Liver (tissue), 9 donors: ENCODE data around the gene MYO1B. TPM values are rescaled to one million over a fixed set of nuclear protein-coding genes. Genes with fewer than 3 reads are reported as not detected.

Experiments used
- DNase-seq: peaks from one replicate; pipeline ENCODE4 v3.0.0-alpha.2; 2017; ENCODE audit warnings: low spot score
- H3K27ac ChIP-seq, 2 donors: one replicate each; pipeline ENCODE4 v1.7.0; 2013; ENCODE audit warnings: inconsistent platforms in 2 of 2, low read length in 2 of 2, control low read depth in 1 of 2, low read depth in 1 of 2, mild to moderate bottlenecking in 1 of 2
- H3K27me3 ChIP-seq, 4 donors: one replicate each; pipeline versions ENCODE4 v1.6.1 to v1.7.0; 2013; ENCODE audit warnings: low read length in 3 of 4, inconsistent platforms in 1 of 4, mild to moderate bottlenecking in 1 of 4, moderate library complexity in 1 of 4; ENCODE audit not compliant: control insufficient read depth in 4 of 4, insufficient read depth in 4 of 4
- H3K36me3 ChIP-seq, 4 donors: one replicate each; pipeline versions ENCODE4 v1.6.1 to v1.7.0; 2013; ENCODE audit warnings: low read length in 3 of 4, mild to moderate bottlenecking in 3 of 4, low read depth in 1 of 4, moderate library complexity in 1 of 4; ENCODE audit not compliant: control insufficient read depth in 4 of 4, insufficient read depth in 3 of 4
- H3K4me1 ChIP-seq, 4 donors: one replicate each; pipeline versions ENCODE4 v1.6.1 to v1.7.0; 2013; ENCODE audit warnings: low read length in 3 of 4, mild to moderate bottlenecking in 3 of 4, moderate library complexity in 1 of 4; ENCODE audit not compliant: control insufficient read depth in 4 of 4, insufficient read depth in 4 of 4
- H3K4me3 ChIP-seq, 3 donors: one replicate each; pipeline versions ENCODE4 v1.6.1 to v1.7.0; 2013; ENCODE audit warnings: low read length in 3 of 3, control low read depth in 1 of 3, low read depth in 1 of 3, mild to moderate bottlenecking in 1 of 3
- H3K9ac ChIP-seq, 2 donors: one replicate each; pipeline ENCODE4 v1.7.0; 2013; ENCODE audit warnings: low read length in 2 of 2, mild to moderate bottlenecking in 2 of 2, moderate library complexity in 2 of 2, control low read depth in 1 of 2, low read depth in 1 of 2
- H3K9me3 ChIP-seq, 4 donors: one replicate each; pipeline versions ENCODE4 v1.6.1 to v1.7.0; 2013; ENCODE audit warnings: low read length in 3 of 4; ENCODE audit not compliant: control insufficient read depth in 4 of 4
- FOXA1 ChIP-seq: IDR thresholded peaks from 2 replicates; pipeline ENCODE4 v1.6.1; 2016; ENCODE audit warnings: antibody characterized with exemption
- FOXA2 ChIP-seq: IDR thresholded peaks from 2 replicates; pipeline ENCODE4 v1.6.1; 2016; ENCODE audit warnings: antibody characterized with exemption
- GABPA ChIP-seq, 2 donors: IDR thresholded peaks in 1 of 2; conservative IDR thresholded peaks in 1 of 2; 2 replicates each; pipeline ENCODE4 v1.6.1; 2016; ENCODE audit warnings: antibody characterized with exemption in 2 of 2, mild to moderate bottlenecking in 1 of 2, moderate library complexity in 1 of 2
- HNF4A ChIP-seq, 2 donors: conservative IDR thresholded peaks; 2 replicates each; pipeline ENCODE4 v1.6.1; 2016; ENCODE audit warnings: antibody characterized with exemption in 2 of 2, mild to moderate bottlenecking in 2 of 2
- HNF4G ChIP-seq: IDR thresholded peaks from 2 replicates; pipeline ENCODE4 v1.6.1; 2016; ENCODE audit warnings: antibody characterized with exemption
- JUND ChIP-seq, 2 donors: IDR thresholded peaks; 2 replicates each; pipeline ENCODE4 v1.6.1; 2016; ENCODE audit warnings: antibody characterized with exemption in 2 of 2
- NR2F2 ChIP-seq: IDR thresholded peaks from 2 replicates; pipeline ENCODE4 v1.6.1; 2016; ENCODE audit warnings: antibody characterized with exemption
- RAD21 ChIP-seq, 2 donors: IDR thresholded peaks; 2 replicates each; pipeline ENCODE4 v1.6.1; 2016; ENCODE audit warnings: antibody characterized with exemption in 2 of 2, mild to moderate bottlenecking in 2 of 2
- SP1 ChIP-seq: IDR thresholded peaks from 2 replicates; pipeline ENCODE4 v1.6.1; 2018; ENCODE audit warnings: antibody characterized with exemption, mild to moderate bottlenecking
- TAF1 ChIP-seq: conservative IDR thresholded peaks from 2 replicates; pipeline ENCODE4 v1.6.1; 2016; ENCODE audit warnings: antibody characterized with exemption, mild to moderate bottlenecking
- WGBS: extraction: QIAGEN DNeasy Blood & Tissue Kit; methylation state at CpG from one replicate; pipeline ENCODE4 v1.1.7; 2013; 5-methylcytosine and 5-hydroxymethylcytosine counted together
- polyA plus RNA-seq, 2 donors: library from polyadenylated mRNA; stranded (reverse) in 1 of 2; unstranded in 1 of 2; fragments of 200-250 nt in 1 of 2; fragments of >200 nt in 1 of 2; fragmentation: Nextera tagmentation in 1 of 2; extraction: Ambion mirVana in 1 of 2; gene quantifications; one replicate each; pipeline versions ENCODE4 v1.2.1 to v1.2.3, GENCODE V29; 2013 to 2015
- total RNA-seq, 2 donors: library from RNA; depleted of rRNA; stranded (reverse); fragments of >200 nt; gene quantifications; one replicate each; pipeline ENCODE4 v1.2.3, GENCODE V29; 2014
- TF ChIP-seq, protein P1 (sequence below): IDR thresholded peaks from 2 replicates; pipeline ENCODE4 v1.6.1; 2016; ENCODE audit warnings: antibody characterized with exemption, mild to moderate bottlenecking
- TF ChIP-seq, protein P2 (sequence below): IDR thresholded peaks from 2 replicates; pipeline ENCODE4 v1.6.1; 2016; ENCODE audit warnings: antibody characterized with exemption
- TF ChIP-seq, protein P3 (sequence below): IDR thresholded peaks from 2 replicates; pipeline ENCODE4 v1.6.1; 2016; ENCODE audit warnings: antibody characterized with exemption
- TF ChIP-seq, protein P4 (sequence below): fragments of 150-350 bp; IDR thresholded peaks from 2 replicates; pipeline ENCODE4 v1.5.1; 2017; ENCODE audit warnings: improper control_type of control experiment, low read depth, low read length; ENCODE audit not compliant: missing input control
- TF ChIP-seq, protein P5 (sequence below): IDR thresholded peaks from 2 replicates; pipeline ENCODE4 v1.6.1; 2016; ENCODE audit warnings: antibody characterized with exemption
- donor health status: healthy.
- donor health status: healthy.
- donor health status: healthy.
- donor health status: healthy.
- donor health status: healthy.

MYO1B gene
- total and polyA plus RNA-seq, 4 donors: 66.5 to 434 (median 117) TPM

DNA sequence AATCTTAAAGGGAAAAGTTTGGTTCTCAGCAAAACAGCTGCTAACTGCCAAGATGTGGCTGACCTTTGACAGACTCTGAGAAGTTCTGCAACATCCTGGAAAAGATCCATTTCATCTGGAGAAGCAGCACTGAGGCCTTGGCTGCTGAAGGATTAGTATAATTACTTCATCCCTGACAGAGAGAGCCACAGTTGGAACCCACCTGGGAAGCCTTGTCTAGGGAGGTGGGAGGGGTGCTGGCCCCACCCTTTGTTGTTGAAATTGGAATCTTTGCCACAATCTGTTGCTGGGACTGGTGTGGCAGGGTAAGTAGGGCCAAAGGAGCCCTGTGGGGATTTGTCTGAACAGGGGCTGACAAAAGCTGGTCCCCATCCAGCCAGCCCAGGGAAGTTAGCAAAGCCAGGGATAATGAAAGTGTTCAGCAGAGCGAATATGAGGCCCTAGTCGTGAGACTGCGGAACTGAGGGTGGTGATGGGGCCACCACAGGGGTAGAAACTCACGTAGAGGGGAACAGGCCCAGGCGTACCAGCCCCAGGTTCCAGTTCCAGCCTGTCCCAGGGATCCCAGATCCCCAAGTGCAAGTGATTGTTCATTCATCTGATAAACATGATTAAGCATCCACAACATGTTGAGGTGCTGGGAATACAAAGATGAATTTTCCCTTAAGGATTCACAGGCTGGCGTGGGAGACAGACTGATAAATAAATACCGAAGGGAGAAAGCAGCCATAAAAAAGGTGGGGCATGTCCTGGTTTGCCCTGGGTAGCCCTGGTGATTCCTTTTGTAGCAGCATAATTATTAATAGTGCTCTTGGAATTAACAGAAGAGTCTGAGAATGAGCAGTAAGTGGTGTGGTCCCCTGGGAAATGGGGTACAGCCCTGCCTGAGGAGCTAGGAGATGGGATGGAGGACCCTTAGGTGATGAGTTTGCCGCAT lies 60.0 kb downstream of the MYO1B start:
- H3K9ac ChIP-seq: no peak overlapping the region
- H3K4me1 ChIP-seq: peaks cover 5 to 31% (median 22%) of the 10 kb centered on the region in 4 donors
- TF ChIP-seq SP1 (no peak), RAD21 (IDR thresholded peaks at IDR 0.05) (peak in 1 of 2 donors; percentile 7), GABPA (IDR thresholded peaks at IDR 0.05 in 1 of 2, conservative IDR thresholded peaks at IDR 0.05 in 1 of 2) (no peak), FOXA1 (no peak), NR2F2 (peak; percentile 75)
- TF ChIP-seq, protein P1, sequence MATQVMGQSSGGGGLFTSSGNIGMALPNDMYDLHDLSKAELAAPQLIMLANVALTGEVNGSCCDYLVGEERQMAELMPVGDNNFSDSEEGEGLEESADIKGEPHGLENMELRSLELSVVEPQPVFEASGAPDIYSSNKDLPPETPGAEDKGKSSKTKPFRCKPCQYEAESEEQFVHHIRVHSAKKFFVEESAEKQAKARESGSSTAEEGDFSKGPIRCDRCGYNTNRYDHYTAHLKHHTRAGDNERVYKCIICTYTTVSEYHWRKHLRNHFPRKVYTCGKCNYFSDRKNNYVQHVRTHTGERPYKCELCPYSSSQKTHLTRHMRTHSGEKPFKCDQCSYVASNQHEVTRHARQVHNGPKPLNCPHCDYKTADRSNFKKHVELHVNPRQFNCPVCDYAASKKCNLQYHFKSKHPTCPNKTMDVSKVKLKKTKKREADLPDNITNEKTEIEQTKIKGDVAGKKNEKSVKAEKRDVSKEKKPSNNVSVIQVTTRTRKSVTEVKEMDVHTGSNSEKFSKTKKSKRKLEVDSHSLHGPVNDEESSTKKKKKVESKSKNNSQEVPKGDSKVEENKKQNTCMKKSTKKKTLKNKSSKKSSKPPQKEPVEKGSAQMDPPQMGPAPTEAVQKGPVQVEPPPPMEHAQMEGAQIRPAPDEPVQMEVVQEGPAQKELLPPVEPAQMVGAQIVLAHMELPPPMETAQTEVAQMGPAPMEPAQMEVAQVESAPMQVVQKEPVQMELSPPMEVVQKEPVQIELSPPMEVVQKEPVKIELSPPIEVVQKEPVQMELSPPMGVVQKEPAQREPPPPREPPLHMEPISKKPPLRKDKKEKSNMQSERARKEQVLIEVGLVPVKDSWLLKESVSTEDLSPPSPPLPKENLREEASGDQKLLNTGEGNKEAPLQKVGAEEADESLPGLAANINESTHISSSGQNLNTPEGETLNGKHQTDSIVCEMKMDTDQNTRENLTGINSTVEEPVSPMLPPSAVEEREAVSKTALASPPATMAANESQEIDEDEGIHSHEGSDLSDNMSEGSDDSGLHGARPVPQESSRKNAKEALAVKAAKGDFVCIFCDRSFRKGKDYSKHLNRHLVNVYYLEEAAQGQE: no peak
- no peak for DNase-seq
- no peak overlapping the region for H3K27ac ChIP-seq
- H3K9me3 ChIP-seq: no peaks in the 10 kb centered on the region
- 89% methylated on average over 8 of the region's 8 CpGs for WGBS
- peaks cover 0 to 9% (median 1%) of the 10 kb centered on the region in 4 donors for H3K36me3 ChIP-seq
- H3K4me3 ChIP-seq: no peak overlapping the region
- no peaks in the 10 kb centered on the region for H3K27me3 ChIP-seq

DNA sequence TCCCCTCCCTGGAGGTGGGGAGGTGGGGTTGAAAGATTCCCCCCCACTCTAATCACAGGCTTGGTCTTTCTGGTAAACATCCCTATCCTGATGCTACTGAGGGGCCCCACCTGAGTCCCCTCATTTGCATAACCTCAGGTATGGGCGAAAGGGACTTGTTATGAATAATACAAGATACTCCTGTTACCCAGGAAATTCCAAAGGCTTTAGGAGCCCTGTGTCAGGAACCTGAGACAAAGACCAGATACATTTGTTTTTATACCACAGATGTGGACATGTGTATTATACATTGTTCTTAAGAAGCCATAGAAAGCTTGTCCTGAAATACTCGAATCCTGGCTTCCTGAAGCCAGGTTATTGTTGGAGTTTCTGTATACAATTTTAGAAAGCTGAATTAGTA lies 62.8 kb downstream of the MYO1B start:
- Histone ChIP-seq H3K36me3 (peaks cover 0 to 7% (median 0%) of the 10 kb centered on the region in 4 donors), H3K4me1 (peaks cover 2 to 22% (median 13%) of the 10 kb centered on the region in 4 donors), H3K9me3 (no peaks in the 10 kb centered on the region), H3K27me3 (no peaks in the 10 kb centered on the region), H3K27ac (no peak overlapping the region), H3K4me3 (no peak overlapping the region), H3K9ac (no peak overlapping the region)
- DNase-seq: no peak
- TF ChIP-seq, protein P2, sequence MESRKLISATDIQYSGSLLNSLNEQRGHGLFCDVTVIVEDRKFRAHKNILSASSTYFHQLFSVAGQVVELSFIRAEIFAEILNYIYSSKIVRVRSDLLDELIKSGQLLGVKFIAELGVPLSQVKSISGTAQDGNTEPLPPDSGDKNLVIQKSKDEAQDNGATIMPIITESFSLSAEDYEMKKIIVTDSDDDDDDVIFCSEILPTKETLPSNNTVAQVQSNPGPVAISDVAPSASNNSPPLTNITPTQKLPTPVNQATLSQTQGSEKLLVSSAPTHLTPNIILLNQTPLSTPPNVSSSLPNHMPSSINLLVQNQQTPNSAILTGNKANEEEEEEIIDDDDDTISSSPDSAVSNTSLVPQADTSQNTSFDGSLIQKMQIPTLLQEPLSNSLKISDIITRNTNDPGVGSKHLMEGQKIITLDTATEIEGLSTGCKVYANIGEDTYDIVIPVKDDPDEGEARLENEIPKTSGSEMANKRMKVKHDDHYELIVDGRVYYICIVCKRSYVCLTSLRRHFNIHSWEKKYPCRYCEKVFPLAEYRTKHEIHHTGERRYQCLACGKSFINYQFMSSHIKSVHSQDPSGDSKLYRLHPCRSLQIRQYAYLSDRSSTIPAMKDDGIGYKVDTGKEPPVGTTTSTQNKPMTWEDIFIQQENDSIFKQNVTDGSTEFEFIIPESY: no peak
- TF ChIP-seq NR2F2 (no peak), JUND (IDR thresholded peaks at IDR 0.05) (no peak), TAF1 (no peak), FOXA1 (no peak), HNF4A (conservative IDR thresholded peaks at IDR 0.05) (no peak), RAD21 (IDR thresholded peaks at IDR 0.05) (no peak), FOXA2 (no peak), GABPA (IDR thresholded peaks at IDR 0.05 in 1 of 2, conservative IDR thresholded peaks at IDR 0.05 in 1 of 2) (no peak), SP1 (no peak), HNF4G (no peak)
- TF ChIP-seq, protein P3, sequence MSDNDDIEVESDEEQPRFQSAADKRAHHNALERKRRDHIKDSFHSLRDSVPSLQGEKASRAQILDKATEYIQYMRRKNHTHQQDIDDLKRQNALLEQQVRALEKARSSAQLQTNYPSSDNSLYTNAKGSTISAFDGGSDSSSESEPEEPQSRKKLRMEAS: no peak
- TF ChIP-seq, protein P4, sequence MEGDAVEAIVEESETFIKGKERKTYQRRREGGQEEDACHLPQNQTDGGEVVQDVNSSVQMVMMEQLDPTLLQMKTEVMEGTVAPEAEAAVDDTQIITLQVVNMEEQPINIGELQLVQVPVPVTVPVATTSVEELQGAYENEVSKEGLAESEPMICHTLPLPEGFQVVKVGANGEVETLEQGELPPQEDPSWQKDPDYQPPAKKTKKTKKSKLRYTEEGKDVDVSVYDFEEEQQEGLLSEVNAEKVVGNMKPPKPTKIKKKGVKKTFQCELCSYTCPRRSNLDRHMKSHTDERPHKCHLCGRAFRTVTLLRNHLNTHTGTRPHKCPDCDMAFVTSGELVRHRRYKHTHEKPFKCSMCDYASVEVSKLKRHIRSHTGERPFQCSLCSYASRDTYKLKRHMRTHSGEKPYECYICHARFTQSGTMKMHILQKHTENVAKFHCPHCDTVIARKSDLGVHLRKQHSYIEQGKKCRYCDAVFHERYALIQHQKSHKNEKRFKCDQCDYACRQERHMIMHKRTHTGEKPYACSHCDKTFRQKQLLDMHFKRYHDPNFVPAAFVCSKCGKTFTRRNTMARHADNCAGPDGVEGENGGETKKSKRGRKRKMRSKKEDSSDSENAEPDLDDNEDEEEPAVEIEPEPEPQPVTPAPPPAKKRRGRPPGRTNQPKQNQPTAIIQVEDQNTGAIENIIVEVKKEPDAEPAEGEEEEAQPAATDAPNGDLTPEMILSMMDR: no peak
- TF ChIP-seq, protein P5, sequence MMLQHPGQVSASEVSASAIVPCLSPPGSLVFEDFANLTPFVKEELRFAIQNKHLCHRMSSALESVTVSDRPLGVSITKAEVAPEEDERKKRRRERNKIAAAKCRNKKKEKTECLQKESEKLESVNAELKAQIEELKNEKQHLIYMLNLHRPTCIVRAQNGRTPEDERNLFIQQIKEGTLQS: no peak
- WGBS: 92% methylated on average over 2 of the region's 2 CpGs
